Ectodermal cell (in vitro differentiated cells): ENCODE data around the gene GRM5.

Source experiments
- H3K27ac ChIP-seq: 2 replicates; pipeline ENCODE4 v1.7.0; 2013; ENCODE audit warnings: mild to moderate bottlenecking, low read depth, low read length; ENCODE audit not compliant: insufficient read depth, poor library complexity, severe bottlenecking
- H3K27me3 ChIP-seq: 2 replicates; pipeline ENCODE4 v1.7.0; 2013; ENCODE audit warnings: mild to moderate bottlenecking, low read length; ENCODE audit not compliant: insufficient read depth, control insufficient read depth, poor library complexity, severe bottlenecking
- H3K36me3 ChIP-seq: one replicate; pipeline ENCODE4 v1.7.0; 2013; ENCODE audit warnings: low read length; ENCODE audit not compliant: control insufficient read depth, insufficient read depth
- H3K4me1 ChIP-seq: one replicate; pipeline ENCODE4 v1.7.0; 2013; ENCODE audit warnings: low read length; ENCODE audit not compliant: control insufficient read depth, insufficient read depth
- H3K4me3 ChIP-seq: 2 replicates; pipeline ENCODE4 v1.7.0; 2013; ENCODE audit warnings: low read depth, low read length, control low read depth; ENCODE audit not compliant: insufficient read depth
- H3K9me3 ChIP-seq: 2 replicates; pipeline ENCODE4 v1.7.0; 2013; ENCODE audit warnings: mild to moderate bottlenecking, low read length, moderate library complexity; ENCODE audit not compliant: control insufficient read depth
- WGBS, 2 experiments: methylation state at CpG; one replicate each; pipeline ENCODE4 v1.1.7; 2013; ENCODE audit warnings: missing lambda C conversion rate in 2 of 2; 5-methylcytosine and 5-hydroxymethylcytosine counted together

The GRM5 gene

DNA sequence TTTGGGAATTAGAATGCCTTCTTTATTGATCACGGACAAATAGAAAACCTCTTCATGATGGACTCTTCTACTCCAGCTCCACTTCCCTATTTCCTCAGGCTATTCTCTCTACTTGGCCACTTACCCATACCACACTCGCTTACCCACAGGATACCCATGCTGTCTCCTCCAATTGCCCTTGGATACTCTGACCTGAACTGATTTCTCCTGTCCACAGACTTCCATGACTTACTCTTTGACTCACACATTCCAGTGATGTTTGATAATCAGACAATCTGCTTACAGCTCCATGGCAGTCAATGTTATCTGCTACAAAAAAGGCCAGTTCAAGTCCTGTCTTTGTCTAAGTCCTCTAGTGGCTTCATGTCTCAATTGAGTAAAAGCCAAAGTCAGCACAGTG is 436.3 kb downstream of the GRM5 start:
- 97 to 98% methylated on average over 2 of the region's 2 CpGs for WGBS, 2 experiments
- Histone ChIP-seq H3K4me3 (no peak overlapping the region), H3K9me3 (no peaks in the 10 kb centered on the region), H3K36me3 (no peaks in the 10 kb centered on the region), H3K27ac (no peak overlapping the region), H3K27me3 (no peaks in the 10 kb centered on the region), H3K4me1 (no peaks in the 10 kb centered on the region)

DNA sequence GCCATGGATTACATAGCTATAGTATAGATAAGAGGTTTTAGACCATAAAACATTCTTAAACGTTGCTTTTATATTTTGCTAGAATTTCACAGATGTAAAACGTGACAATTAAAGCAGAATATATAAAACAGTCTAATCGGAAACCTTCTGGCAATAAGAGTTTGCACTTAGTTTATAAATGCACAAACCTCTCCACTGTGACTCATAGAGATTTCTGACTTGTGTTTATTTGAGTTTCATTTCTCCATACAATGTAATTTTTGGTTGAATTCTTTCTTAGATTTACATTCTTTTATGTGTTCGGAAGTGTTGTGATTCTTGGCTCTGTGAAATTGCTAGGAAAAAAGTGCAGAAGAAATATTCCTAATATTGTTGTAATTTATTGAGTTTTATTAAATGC is 439.6 kb downstream of the GRM5 start:
- H3K9me3 ChIP-seq = no peaks in the 10 kb centered on the region
- no peaks in the 10 kb centered on the region for H3K27me3 ChIP-seq
- 90 to 93% methylated on average over 3 to 4 of the region's 4 CpGs for WGBS, 2 experiments
- H3K4me3 ChIP-seq = no peak overlapping the region
- H3K4me1 ChIP-seq = no peaks in the 10 kb centered on the region
- no peaks in the 10 kb centered on the region for H3K36me3 ChIP-seq
- H3K27ac ChIP-seq = no peak overlapping the region

DNA sequence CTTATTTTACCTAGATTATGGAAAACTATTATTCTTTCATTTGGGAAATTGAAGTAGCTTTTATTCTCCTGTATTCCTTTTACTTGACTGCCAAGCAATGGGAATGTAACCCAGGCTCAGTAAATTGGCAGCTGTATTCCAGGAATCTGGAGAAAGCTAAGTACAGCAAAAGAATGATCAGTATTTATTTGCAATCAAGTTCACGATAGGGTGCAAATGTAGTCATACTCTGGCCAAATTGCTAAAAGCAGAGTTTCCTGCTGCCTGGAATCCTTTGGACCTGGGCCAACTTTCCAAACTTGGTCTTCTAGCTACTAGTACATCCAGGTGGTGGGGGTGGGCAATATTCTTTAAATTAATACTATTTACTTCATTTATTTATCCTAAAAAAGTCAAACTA is 442.3 kb downstream of the GRM5 start:
- H3K4me3 ChIP-seq = no peak overlapping the region
- no peaks in the 10 kb centered on the region for H3K4me1 ChIP-seq
- H3K9me3 ChIP-seq = no peaks in the 10 kb centered on the region
- 0% methylated on average over 1 of the region's 1 CpG for WGBS, 2 experiments
- H3K27me3 ChIP-seq = no peaks in the 10 kb centered on the region
- H3K27ac ChIP-seq = no peak overlapping the region
- no peaks in the 10 kb centered on the region for H3K36me3 ChIP-seq

DNA sequence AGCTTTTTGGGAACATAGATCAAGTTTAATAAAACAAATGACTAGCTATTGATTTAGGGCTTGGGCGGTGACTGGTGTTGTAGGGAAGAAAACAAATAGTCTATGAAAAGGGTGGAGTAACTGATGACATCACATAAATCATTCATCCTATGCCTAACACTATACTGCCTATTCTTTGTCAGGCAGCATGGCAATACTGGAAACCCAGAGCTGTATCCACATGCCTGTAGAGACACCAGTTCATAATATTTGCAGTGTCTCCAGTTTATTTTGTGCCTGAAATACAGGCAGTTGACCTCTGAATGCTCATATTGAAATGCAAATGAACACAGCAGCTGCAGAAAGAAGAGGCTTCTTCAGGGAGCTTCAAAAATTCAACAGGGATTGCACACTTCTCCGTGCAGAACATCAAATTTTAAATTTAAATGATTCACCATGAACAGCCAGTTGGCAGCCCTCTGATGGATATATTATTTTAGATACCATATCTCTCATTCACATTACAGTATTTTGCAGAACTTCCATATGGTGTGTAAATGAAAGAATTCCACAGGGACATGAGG is 445.1 kb downstream of the GRM5 start:
- Histone ChIP-seq H3K9me3 (no peaks in the 10 kb centered on the region), H3K4me1 (no peaks in the 10 kb centered on the region), H3K27ac (no peak overlapping the region), H3K27me3 (no peaks in the 10 kb centered on the region), H3K36me3 (no peaks in the 10 kb centered on the region), H3K4me3 (no peak overlapping the region)
- 0 to 17% methylated on average over 1 to 2 of the region's 2 CpGs for WGBS, 2 experiments

DNA sequence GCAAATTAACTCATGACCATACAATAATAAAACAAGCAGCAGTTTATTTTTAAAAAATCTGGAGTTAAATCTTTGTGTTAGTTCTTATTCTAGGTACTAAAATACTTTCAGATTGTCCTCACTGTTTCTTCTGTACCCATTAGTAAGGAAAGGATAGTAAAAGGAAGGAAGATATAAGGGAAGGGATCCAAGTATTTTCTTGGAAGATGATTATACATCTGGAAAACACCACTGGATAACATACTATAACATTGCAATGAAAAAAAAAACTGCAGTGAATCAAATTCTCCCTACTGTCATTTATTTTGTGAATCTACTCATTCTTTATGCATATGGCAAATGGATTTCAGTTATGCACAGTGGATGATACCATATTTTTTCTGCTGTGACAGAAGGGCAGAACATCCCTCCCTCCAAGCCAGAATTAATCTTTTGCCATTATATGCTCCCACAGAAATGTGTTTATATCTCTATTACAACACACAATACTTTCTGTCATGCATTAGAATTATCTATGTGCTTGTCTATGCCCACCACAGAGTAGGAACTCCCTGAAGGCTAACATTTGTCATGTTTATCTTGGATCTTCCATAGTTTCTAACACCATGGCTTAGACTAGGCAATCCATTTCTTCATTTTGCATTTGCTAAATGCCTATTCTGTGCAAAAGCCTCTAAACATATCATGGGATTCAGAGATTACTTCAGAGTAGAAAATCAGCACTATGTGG is 446.0 kb downstream of the GRM5 start:
- H3K36me3 ChIP-seq = no peaks in the 10 kb centered on the region
- no peaks in the 10 kb centered on the region for H3K4me1 ChIP-seq
- H3K4me3 ChIP-seq = no peak overlapping the region
- H3K27me3 ChIP-seq = no peaks in the 10 kb centered on the region
- H3K27ac ChIP-seq = no peak overlapping the region
- H3K9me3 ChIP-seq = no peaks in the 10 kb centered on the region

DNA sequence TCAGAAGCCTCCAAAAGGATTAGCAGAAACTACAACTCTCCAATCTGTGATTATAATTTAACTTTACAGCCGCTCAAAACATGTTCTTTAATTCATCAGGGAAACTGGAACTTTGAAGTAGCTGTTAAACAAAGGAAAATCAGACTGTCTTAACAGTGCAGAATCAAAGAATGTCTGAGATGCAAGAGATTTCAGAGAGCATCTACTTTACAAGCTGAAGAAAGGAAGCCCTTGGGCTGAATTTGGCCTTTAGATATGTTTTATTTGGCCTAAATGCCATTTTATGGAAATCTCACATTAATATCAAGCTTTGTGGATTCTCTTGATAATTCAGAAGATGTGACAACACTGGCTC is 446.7 kb downstream of the GRM5 start:
- Histone ChIP-seq H3K27ac (no peak overlapping the region), H3K9me3 (no peaks in the 10 kb centered on the region), H3K36me3 (no peaks in the 10 kb centered on the region), H3K27me3 (no peaks in the 10 kb centered on the region), H3K4me1 (no peaks in the 10 kb centered on the region), H3K4me3 (no peak overlapping the region)
- 100% methylated on average over 1 of the region's 1 CpG for WGBS, 2 experiments

DNA sequence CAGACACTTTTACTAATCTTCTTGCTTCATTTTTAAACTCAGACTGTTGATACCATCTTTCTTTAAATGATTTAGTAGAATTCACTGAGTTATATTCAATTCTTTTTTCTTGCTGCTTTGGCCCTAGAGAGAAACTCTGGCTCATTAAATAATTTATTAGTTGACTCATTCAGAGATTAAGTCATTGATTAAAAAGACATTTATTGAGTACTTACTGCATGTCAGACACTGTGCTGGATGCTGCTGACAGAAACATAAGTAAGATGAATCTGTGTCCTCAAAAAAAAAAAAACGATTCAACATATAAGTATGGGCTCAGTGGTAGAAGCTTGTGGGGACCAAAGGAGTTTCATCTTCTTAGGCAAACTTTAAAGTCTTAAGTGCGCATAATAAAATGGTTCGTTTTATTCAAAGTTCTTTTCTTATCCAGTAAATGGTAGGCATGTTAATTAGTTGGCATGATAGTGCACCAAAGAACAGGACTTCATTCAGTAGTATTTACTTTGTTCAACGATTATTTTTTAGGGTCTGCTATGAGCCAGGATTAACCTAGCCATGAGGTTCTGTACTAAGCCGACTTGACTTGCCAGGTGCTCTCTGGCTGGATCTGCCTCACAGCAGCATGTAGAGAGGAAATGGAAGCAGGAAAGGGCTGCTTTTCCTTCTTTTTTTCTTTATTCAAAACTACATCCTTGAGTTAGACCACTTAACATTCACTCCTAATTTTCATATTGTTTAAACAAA is 447.3 kb downstream of the GRM5 start:
- H3K27ac ChIP-seq = no peak overlapping the region
- H3K9me3 ChIP-seq = no peaks in the 10 kb centered on the region
- no peaks in the 10 kb centered on the region for H3K4me1 ChIP-seq
- no peak overlapping the region for H3K4me3 ChIP-seq
- 70 to 73% methylated on average over 5 of the region's 5 CpGs for WGBS, 2 experiments
- H3K27me3 ChIP-seq = no peaks in the 10 kb centered on the region
- H3K36me3 ChIP-seq = no peaks in the 10 kb centered on the region

DNA sequence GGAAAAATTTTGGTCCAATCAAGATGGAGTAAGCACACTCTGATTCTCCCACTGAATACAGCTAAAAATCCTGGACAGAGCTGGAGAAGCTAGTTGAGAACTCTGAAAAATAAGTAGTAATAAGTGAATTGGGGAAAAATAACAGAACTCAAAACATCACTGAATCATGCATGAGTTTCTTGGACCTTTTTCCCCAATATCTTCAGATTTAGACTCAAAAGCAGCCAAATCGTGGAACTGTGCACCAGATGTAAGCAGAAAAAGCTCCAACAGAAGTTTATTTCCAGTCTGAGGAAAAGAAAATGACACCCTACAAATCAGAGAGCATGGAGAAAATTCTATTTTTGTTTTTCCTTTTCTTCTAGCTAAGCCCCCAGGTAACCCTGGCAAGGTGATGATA is 448.6 kb downstream of the GRM5 start:
- WGBS, 2 experiments = 72 to 98% methylated on average over 1 of the region's 1 CpG
- Histone ChIP-seq H3K27me3 (no peaks in the 10 kb centered on the region), H3K9me3 (no peaks in the 10 kb centered on the region), H3K27ac (no peak overlapping the region), H3K4me1 (no peaks in the 10 kb centered on the region), H3K36me3 (no peaks in the 10 kb centered on the region), H3K4me3 (no peak overlapping the region)

DNA sequence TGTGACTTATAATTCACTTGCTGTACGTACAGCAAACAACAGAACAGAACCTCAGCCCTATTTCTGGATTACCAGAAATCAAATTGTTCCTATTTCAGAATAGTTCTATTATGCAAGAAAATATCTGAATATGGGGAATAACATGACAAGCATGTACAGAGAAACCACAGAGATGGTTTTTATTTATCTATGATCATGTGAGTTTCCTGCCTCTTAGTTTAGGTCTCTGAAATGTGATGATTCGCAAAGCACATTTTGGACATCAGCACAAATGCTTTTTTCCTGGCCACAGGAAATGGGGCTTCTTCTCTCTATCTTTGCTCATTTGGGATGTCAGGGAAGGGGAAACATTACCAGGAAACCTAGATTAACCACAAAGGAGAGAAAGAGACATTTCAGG is 461.5 kb downstream of the GRM5 start:
- H3K4me1 ChIP-seq = peaks cover 3% of the 10 kb centered on the region
- no peak overlapping the region for H3K27ac ChIP-seq
- 97 to 100% methylated on average over 1 to 2 of the region's 2 CpGs for WGBS, 2 experiments
- no peak overlapping the region for H3K4me3 ChIP-seq
- no peaks in the 10 kb centered on the region for H3K36me3 ChIP-seq
- H3K27me3 ChIP-seq = no peaks in the 10 kb centered on the region
- H3K9me3 ChIP-seq = no peaks in the 10 kb centered on the region

DNA sequence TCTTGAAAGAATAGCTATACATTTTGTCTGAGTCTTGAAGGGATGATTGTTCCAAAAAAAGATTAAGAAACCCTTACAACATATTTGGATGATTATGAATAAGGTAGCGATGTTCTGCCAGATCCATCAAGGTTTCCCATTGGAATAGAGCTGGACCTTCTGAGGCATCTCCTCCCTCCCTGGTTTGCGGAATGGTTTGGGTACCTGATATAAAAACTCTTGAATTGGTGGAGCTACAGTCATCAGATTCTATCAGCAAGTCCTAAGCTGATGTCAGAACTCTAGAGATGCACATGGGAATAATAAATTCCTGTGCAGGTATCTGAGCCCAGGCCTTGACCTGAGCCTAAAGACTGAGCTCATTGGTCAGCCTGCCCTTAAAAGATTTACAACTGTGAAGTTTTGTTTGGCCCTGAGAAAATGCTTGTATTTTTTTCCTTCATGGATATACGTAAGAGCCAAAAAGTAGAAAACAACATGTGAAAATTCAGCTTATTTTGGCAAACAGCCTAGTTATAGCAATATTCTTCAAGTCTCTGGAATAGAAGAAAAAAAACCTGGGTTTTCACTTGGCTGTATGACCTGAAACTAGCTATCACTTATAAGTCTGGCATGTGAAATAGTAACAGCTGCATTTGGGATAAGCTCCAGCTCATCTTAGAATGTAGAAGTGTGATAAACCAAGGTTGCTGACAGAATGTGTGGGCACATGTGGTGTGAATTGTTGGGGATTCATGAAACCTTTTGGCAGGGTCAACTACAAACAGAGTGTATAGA is 462.5 kb downstream of the GRM5 start:
- Histone ChIP-seq H3K36me3 (no peaks in the 10 kb centered on the region), H3K27ac (no peak overlapping the region), H3K9me3 (no peaks in the 10 kb centered on the region), H3K4me1 (peaks cover 3% of the 10 kb centered on the region), H3K27me3 (no peaks in the 10 kb centered on the region), H3K4me3 (no peak overlapping the region)
- 90 to 100% methylated on average over 3 of the region's 3 CpGs for WGBS, 2 experiments
